Astrocyte of the hippocampus (primary cell): ENCODE measurements around the gene ARHGAP20.
A peak's percentile ranks its signal among the peaks of the same experiment; 100 is the strongest.
"Not testable (repeated sequence)": the region's sequence is repeated elsewhere in the genome, so short reads cannot be mapped to it uniquely, and the experiment has no call there.

Experiments
- DNase-seq: peaks from one replicate; pipeline ENCODE4 v3.0.0; 2011; ENCODE audit warnings: low read depth, low spot score

ARHGAP20 gene

GRCh38 chr11:110715541-110715940, 3.3 kb upstream of the ARHGAP20 start:
- DNase-seq = peak; percentile 4

DNA sequence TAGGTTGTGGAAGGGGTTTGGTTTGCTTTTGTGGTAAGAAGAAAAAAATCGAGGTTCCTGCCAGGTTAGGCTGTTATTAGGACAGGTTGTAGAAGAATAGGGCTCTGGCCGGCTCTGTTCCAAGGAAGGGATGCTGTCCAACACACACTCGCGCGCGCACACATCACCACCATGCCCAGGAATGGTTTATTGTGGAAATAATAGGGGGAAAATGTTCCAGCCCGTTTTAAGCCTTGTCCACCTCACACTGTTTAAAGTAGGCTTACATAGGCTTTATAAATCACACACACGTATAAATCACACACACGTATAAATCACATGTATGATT, 1.2 kb upstream of the ARHGAP20 start:
- DNase-seq = no peak

GRCh38 chr11:110712659-110713448, 617 bp upstream of the ARHGAP20 start:
- peak; percentile 61 for DNase-seq

- no peak for DNase-seq
Measured at GRCh38 chr11:110711448-110711775, 825 bp downstream of the ARHGAP20 start.

GRCh38 chr11:110710628-110711381, 1.4 kb downstream of the ARHGAP20 start:
- peak; percentile 45 for DNase-seq

DNA sequence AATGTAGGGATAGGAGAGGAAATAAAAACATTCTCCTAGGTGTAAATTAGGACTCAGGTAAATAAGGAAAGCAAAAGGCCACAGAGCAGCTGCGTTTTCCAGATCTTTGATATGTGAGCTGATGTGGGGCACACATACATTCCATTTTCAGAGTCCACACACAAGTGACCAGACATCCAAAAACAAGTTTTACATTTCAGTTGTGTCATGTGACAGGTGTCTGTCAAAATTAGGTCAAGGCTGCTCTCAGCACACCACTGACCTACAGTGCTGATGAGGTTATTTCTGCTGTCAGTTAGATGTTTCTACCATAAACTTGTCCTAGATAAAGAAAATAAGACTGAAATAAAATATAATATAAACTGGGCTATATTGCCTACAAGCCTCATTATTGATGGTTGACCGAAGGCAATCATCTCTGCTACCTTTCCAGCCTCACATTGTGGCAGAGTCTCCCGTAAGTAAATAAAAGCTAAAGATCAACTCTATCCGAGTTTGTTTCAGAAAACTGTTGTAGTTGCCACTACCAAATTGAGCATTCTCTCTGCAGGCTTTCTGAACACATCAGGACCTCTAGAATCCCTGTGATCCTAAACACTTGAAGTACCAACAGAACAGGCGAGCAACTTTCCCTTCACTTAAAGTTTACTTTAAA, 7.9 kb downstream of the ARHGAP20 start:
- DNase-seq = no peak

DNA sequence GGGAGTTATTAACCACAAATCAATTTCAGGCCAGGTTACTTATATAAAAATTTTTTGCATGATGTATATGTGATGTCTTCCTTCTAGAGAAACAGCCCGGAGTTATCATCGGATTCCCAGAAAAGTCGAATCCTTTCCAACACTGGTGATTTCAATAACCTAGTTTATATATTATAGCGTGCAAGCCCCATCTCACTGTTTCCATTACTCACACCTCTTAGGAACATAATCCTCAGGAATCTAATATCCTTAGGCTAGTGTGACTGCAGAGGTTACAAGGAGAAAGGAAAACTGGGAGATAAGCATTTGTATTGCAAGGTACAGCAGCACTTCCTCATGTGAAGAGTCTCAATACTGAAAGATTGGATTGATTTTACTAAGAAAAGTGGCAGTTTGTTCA, 20.3 kb downstream of the ARHGAP20 start:
- DNase-seq = no peak

DNA sequence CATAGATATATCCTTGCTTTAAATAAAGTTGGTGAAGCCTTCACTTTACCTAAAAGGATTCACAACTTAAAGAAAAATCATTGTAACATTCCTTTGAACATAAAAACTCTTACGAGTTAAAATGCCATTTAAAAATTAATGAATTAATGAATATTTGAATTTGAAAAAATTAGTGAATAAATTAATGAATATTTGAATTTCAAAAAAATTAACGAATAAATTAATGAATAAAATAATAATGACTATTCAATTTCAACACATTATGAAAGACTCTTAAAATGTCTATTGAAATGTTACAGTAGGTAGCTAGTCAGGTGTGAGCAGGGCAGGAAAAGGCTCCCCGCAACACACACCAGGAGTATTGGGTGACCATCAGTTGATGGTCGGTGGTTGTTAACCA, 22.9 kb downstream of the ARHGAP20 start:
- no peak for DNase-seq

- no peak for DNase-seq
Measured at GRCh38 chr11:110679323-110679975, 32.8 kb downstream of the ARHGAP20 start.

DNA sequence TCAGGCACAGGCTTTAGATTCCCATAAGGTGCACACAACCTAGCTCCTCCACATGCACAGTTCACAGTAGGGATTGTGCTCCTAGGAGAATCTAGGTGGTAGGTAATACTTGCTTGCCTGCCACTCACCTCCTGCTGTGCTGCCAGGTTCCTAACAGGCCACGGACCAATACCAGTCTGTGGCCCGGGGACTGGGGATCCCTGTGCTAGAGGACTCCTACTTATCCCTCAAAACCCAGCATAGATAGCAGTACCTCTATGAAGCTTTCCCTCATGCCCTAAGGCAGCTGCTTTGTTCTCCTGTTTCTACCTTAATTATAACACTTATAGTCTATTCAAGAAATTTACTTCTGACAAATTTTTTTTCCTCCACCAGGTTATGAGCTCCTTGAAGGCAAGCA, 36.7 kb downstream of the ARHGAP20 start:
- no peak for DNase-seq

DNA sequence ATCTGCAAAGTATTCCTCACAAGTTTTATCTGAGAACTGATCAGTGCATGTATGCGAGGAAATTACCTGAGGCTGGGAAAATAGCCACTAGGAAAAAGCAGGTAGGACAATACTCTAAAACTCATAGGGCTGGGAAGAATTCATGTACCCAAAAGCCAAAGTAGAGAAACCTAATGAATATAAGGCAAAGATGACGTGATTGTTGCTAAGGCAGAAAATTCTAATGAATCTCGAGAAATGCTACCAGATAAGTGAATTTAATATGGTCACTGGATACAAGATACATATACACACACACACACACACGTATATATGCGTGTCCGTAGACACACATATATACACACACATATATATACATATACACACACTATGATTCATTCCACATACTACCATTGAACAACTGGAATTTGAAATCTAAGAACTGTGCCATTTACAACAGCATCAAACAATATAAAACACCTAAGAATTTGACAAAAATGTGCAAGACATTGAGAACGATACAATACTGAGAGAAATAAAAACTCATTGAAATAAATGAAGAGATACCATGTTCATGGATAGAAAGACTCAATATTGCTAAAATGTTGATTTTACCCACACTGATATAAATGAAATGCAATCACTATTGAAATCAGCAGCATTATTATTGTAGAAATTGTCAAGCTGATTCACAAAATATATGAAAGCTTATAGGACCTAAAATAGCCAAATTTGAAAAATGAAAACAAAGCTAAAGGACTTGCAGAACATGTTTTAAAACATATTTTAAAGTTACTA, 46.4 kb downstream of the ARHGAP20 start:
- DNase-seq = no peak

GRCh38 chr11:110655967-110656366, 56.3 kb downstream of the ARHGAP20 start:
- no peak for DNase-seq

GRCh38 chr11:110654456-110654855, 57.8 kb downstream of the ARHGAP20 start:
- DNase-seq = no peak

DNA sequence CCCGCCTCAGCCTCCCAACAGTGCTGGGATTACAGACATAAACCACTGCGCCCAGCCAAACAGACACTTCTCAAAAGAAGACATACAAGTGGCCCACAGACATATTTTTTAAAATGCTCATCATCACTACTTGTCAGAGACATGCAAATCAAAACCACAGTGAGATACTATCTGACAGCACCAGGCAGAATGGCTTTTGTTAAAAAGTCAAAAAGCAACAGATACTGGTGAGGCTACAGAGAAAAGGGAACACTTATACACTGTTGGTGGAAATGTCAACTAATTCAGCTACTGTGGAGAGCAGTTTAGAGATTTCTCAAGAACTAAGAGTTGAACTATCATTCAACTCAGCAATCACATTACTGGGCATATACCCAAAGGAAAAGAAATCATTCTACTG, 67.0 kb downstream of the ARHGAP20 start:
- no peak for DNase-seq

- DNase-seq = no peak
Measured at GRCh38 chr11:110634370-110634769, 77.9 kb downstream of the ARHGAP20 start.

DNA sequence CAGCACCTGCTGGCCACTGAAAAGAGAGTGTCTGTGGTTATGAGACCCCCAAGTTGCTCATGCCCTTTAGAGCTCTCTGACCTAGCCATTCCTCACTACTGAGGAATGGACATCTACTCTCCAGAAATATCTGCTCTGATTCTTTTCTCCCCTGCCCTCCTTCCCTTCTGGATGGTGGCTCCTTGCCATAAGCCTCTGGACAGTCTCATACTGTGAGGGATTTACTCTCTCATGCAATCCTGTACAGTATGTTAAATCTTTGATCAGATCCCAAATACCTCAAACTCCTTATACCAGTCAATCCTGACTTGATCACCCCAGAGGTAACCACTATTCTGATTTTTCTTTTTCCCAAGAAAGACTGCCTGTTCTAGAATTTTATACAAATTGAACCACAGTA, 80.7 kb downstream of the ARHGAP20 start:
- DNase-seq = peak; percentile 8

DNA sequence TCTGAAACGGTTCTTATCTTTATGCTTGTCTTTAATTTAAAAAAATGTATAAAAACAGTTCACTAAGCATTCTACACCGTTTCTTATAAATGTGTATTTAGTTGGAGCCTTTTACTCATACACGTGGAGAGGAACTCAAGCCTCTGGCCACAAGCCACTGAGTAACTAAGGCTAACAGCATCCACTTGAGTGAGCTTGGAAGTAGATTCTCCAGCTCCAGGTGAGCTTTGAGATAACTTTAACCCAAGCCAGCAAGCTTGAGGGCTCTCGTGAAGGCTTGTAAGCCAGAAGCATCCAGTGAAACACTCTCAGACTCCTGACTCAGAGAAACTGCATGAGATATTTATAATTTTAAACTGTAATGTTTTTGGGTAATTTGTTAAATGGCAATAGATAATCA, 82.6 kb downstream of the ARHGAP20 start:
- DNase-seq = no peak

DNA sequence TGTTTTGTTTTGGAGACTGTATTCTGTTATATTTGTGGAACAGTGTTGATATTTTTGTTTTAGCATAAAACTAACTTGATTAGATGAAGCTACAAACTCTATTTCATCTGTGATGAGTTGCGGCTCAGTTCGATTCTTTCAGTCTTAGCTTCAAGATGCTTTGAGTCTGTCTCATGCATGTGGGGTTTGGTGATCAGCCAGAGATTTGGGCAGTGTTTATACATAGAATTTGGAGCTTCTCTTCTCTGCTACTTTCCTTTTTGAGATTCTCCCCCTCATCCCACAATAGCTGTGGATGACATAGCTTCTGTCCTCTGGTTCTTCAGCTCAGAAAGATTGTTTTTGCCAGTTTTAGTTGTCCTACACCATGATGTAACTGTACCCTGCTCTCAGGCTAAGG, 90.4 kb downstream of the ARHGAP20 start:
- no peak for DNase-seq

DNA sequence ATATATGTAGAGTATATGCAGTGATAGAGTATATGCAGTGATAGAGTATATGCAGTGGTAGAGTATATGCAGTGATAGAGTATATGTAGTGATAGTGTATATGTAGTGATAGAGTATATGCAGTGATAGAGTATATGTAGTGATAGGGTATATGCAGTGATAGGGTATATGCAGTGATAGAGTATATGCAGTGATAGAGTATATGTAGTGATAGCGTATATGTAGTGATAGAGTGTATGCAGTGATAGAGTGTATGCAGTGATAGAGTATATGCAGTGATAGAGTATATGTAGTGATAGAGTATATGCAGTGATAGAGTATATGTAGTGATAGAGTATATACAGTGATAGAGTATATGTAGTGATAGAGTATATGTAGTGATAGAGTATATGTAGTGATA, 92.9 kb downstream of the ARHGAP20 start:
- DNase-seq = not testable (repeated sequence)

GRCh38 chr11:110614031-110614430, 98.2 kb downstream of the ARHGAP20 start:
- no peak for DNase-seq

DNA sequence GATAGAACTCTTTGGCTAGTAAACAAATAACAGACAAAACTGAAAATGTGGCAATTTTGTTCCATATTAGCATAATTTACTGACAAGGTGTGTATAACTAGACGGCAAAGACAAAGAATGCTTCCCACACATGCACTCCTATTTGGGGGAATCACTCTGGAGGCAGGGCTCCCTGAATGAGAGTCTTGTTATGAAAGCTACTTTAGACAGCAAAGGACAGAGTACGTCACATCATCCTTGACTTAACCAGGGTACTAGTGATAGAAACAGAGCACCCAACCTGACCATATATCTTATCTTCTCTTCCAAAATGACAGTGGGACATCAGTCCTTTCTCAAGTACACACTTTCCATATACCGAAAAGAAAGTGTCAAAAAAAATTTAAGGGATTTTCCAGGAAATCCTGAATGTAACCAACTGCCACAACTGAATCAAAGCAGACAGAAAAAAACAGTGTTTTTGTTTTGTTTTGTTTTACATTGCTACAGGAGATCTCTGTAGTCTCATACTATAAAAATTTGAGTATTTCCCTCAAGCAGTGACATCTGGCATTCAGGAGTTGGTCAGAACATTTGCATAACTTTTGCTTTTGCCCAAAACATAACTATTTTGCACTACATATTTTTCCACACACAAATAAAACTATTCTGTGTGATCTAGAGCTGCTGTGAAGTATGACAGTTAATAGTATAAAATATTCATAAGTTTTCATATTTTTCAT, 98.9 kb downstream of the ARHGAP20 start:
- DNase-seq = no peak
